B cell (primary cell): ENCODE results near the gene UBE2J2. TPM values are rescaled to one million over a fixed set of nuclear protein-coding genes. Genes with fewer than 3 reads are reported as not detected.

ENCODE experiments used
- ATAC-seq: fragments of 200-7000 bp; cut with Tn5 transposase; one replicate; pipeline ENCODE4 v1.10.0; 2021; ENCODE audit warnings: low read depth, mild to moderate bottlenecking, moderate number of reproducible peaks, moderate library complexity
- CTCF ChIA-PET: fragments of 350-600 bp; sonication (Branson Sonifier 250); formaldehyde crosslinking; loops from one replicate; lab custom pipeline; 2021; ENCODE audit warnings: antibody characterized with exemption, inconsistent platforms; lab: Charles Lee
- POLR2A ChIA-PET: fragments of 350-600 bp; sonication (Branson Sonifier 250); formaldehyde crosslinking; loops from one replicate; lab custom pipeline; 2021; ENCODE audit warnings: antibody characterized with exemption; lab: Charles Lee
- DNase-seq: peaks from one replicate; pipeline ENCODE4 v3.0.0; 2013
- H2AFZ ChIP-seq: 2 replicates; pipeline ENCODE4 v1.6.1; 2012; ENCODE audit warnings: mild to moderate bottlenecking, low read depth, low read length; ENCODE audit not compliant: insufficient read depth, poor library complexity, severe bottlenecking
- H3K27ac ChIP-seq, 2 donors: 1 replicate in 1 of 2; 2 replicates in 1 of 2; pipeline ENCODE4 v1.5.1; 2012 to 2013; ENCODE audit warnings: low read length in 2 of 2, mild to moderate bottlenecking in 2 of 2, moderate library complexity in 1 of 2
- H3K27me3 ChIP-seq, 4 experiments: fragments of 200-600 bp in 1 of 4; sonication (generic) in 1 of 4; replicated peaks in 1 of 4; 1 replicate in 2 of 4; 2 replicates in 2 of 4; pipeline versions ENCODE4 v1.6.1 to v1.7.0; 2013 to 2016; ENCODE audit warnings: low read length in 3 of 4, mild to moderate bottlenecking in 2 of 4, mixed read lengths in 1 of 4, moderate library complexity in 1 of 4; ENCODE audit not compliant: insufficient read depth in 4 of 4, control insufficient read depth in 3 of 4; ENCODE audit errors: control extremely low read depth in 1 of 4
- H3K36me3 ChIP-seq, 2 experiments: replicated peaks in 1 of 2; 1 replicate in 1 of 2; 2 replicates in 1 of 2; pipeline versions ENCODE4 v1.6.1 to v1.7.1; 2013; ENCODE audit warnings: low read length in 1 of 2; ENCODE audit not compliant: insufficient read depth in 2 of 2, control insufficient read depth in 1 of 2; ENCODE audit errors: control extremely low read depth in 1 of 2, extremely low read depth in 1 of 2
- H3K4me1 ChIP-seq, 2 donors: fragments of 200-600 bp in 1 of 2; sonication (generic) in 1 of 2; 1 replicate in 1 of 2; 2 replicates in 1 of 2; pipeline versions ENCODE4 v1.5.1 to v1.6.1; 2013 to 2017; ENCODE audit warnings: low read length in 2 of 2; ENCODE audit not compliant: control insufficient read depth in 2 of 2, insufficient read depth in 2 of 2
- H3K4me2 ChIP-seq: replicated peaks from 2 replicates; pipeline ENCODE3; 2012; ENCODE audit warnings: mild to moderate bottlenecking, low read depth, low read length; ENCODE audit not compliant: poor library complexity, severe bottlenecking
- H3K4me3 ChIP-seq, 5 experiments: fragments of 200-600 bp in 1 of 5; sonication (generic) in 1 of 5; 1 replicate in 3 of 5; 2 replicates in 2 of 5; pipeline versions ENCODE4 v1.5.1 to v1.7.0; 2011 to 2016; ENCODE audit warnings: low read length in 4 of 5, mild to moderate bottlenecking in 4 of 5, low read depth in 2 of 5, control low read depth in 1 of 5, moderate library complexity in 1 of 5; ENCODE audit not compliant: insufficient read depth in 1 of 5; ENCODE audit errors: control extremely low read depth in 1 of 5, extremely low read depth in 1 of 5
- H3K79me2 ChIP-seq: fragments of 200-600 bp; sonication (generic); one replicate; pipeline ENCODE4 v1.6.0; 2016; ENCODE audit warnings: low read length; ENCODE audit not compliant: control insufficient read depth, insufficient read depth
- H3K9ac ChIP-seq: fragments of 200-600 bp; sonication (generic); 2 replicates; pipeline ENCODE4 v1.6.1; 2017; ENCODE audit warnings: mild to moderate bottlenecking, low read length, moderate library complexity
- H3K9me3 ChIP-seq, 3 donors: one replicate each; pipeline versions ENCODE4 v1.6.1 to v1.7.1; 2013; ENCODE audit warnings: low read length in 2 of 3; ENCODE audit not compliant: control insufficient read depth in 2 of 3, insufficient read depth in 1 of 3; ENCODE audit errors: control extremely low read depth in 1 of 3
- H4K20me1 ChIP-seq: 2 replicates; pipeline ENCODE4 v1.6.0; 2012; ENCODE audit warnings: mild to moderate bottlenecking, low read length; ENCODE audit not compliant: insufficient read depth, control insufficient read depth, poor library complexity, severe bottlenecking
- H3K27ac Mint-ChIP-seq: one replicate; pipeline ENCODE4 v1.8.0; 2021; ENCODE audit warnings: mixed read lengths
- H3K27me3 Mint-ChIP-seq: one replicate; pipeline ENCODE4 v1.8.0; 2021; ENCODE audit warnings: mixed read lengths
- H3K4me1 Mint-ChIP-seq: one replicate; pipeline ENCODE4 v1.8.0; 2021; ENCODE audit warnings: mixed read lengths
- H3K4me3 Mint-ChIP-seq: one replicate; pipeline ENCODE4 v1.8.0; 2021; ENCODE audit warnings: mixed read lengths
- H3K9me3 Mint-ChIP-seq: one replicate; pipeline ENCODE4 v1.8.0; 2022; ENCODE audit warnings: mixed read lengths; ENCODE audit not compliant: insufficient read depth
- CTCF ChIP-seq: fragments of 200-600 bp; IDR thresholded peaks from one replicate; pipeline ENCODE4 v1.8.0; 2022; ENCODE audit warnings: antibody characterized with exemption, mild to moderate bottlenecking
- EZH2 ChIP-seq: IDR thresholded peaks from 2 replicates; pipeline ENCODE4 v1.6.1; 2012; ENCODE audit warnings: borderline replicate concordance, low read depth, mild to moderate bottlenecking, moderate library complexity, low read length; ENCODE audit not compliant: insufficient read depth, poor library complexity, severe bottlenecking
- WGBS: methylation state at CpG from one replicate; pipeline ENCODE4 v1.1.5; 2013; ENCODE audit warnings: missing lambda C conversion rate; ENCODE audit not compliant: insufficient coverage; 5-methylcytosine and 5-hydroxymethylcytosine counted together
- intact Hi-C: fragments of 100-400 bp; cut with micrococcal nuclease; formaldehyde crosslinking; loops from one replicate; pipeline ENCODE4 v1.10.0; 2022
- polyA plus RNA-seq: library from polyadenylated mRNA; depleted of rRNA; stranded (reverse); fragments of >200 nt; gene quantifications from 2 replicates; pipeline ENCODE4 v1.2.3, GENCODE V29; 2012
- total RNA-seq, 2 donors: library from RNA; stranded (reverse); fragments of 120-200 nt in 1 of 2; gene quantifications; 1 replicate in 1 of 2; 2 replicates in 1 of 2; pipeline versions ENCODE4 v1.2.3 to v1.2.4, GENCODE V29; 2013 to 2022

The UBE2J2 gene
- total and polyA plus RNA-seq, 2 donors (not counting 1 experiment from before 2014, with no cell fraction given): 40.1 to 115 TPM

GRCh38 chr1:1286313-1287261, 12.9 kb upstream of the UBE2J2 start:
- no peak for DNase-seq
- no peaks in the 10 kb centered on the region for H3K27me3 Mint-ChIP-seq

More at GRCh38 chr1:1286313-1287261, 12.9 kb upstream of the UBE2J2 start:
- H3K9ac ChIP-seq: no peak overlapping the region
- Mint-ChIP-seq H3K4me3 (no peak overlapping the region), H3K27ac (no peak overlapping the region), H3K4me1 (peaks cover 8% of the 10 kb centered on the region), H3K9me3 (no peaks in the 10 kb centered on the region)
- H3K4me2 ChIP-seq: no peak overlapping the region
- WGBS: 74% methylated on average over 48 of the region's 50 CpGs
- H3K27ac ChIP-seq: no peak overlapping the region
- CTCF ChIA-PET: interaction anchor here (0.8 to 1.7 kb wide), 5 partner anchors 11 to 303 kb away, joined by 3 to 5 read pairs (median 4); no protein-coding TSS in a partner anchor
- H3K4me3 ChIP-seq: no peak overlapping the region
- no peaks in the 10 kb centered on the region for H3K36me3 ChIP-seq
- POLR2A ChIA-PET: no interaction called here
- no peak overlapping the region for H2AFZ ChIP-seq
- H3K27me3 ChIP-seq: no peaks in the 10 kb centered on the region
- intact Hi-C loops: no loop called here
- no peaks in the 10 kb centered on the region for H3K9me3 ChIP-seq
- no peaks in the 10 kb centered on the region for H3K79me2 ChIP-seq
- no peak for ATAC-seq
- TF ChIP-seq EZH2: no peak
- no peak for TF ChIP-seq CTCF
- H4K20me1 ChIP-seq: no peaks in the 10 kb centered on the region
- peaks cover 0 to 13% of the 10 kb centered on the region in 2 donors for H3K4me1 ChIP-seq
